ENCODE data around the gene STAU1.
A peak's percentile ranks its signal among the peaks of the same experiment; 100 is the strongest.

GRCh38 chr20:49186535-49187329 is 1.4 kb downstream of the STAU1 start:
- TF ChIP-seq CTCF (tag by site-specific recombination; IDR thresholded peaks at IDR 0.05) (0 out of 2 replicates have a peak, but pooled peaks have one; percentile 7), ZSCAN5A (tag by site-specific recombination; IDR thresholded peaks at IDR 0.05) (no peak), ZFP41 (tag by site-specific recombination; IDR thresholded peaks at IDR 0.05; ENCODE audit: borderline replicate concordance) (no peak)
- TF ChIP-seq, protein P1, sequence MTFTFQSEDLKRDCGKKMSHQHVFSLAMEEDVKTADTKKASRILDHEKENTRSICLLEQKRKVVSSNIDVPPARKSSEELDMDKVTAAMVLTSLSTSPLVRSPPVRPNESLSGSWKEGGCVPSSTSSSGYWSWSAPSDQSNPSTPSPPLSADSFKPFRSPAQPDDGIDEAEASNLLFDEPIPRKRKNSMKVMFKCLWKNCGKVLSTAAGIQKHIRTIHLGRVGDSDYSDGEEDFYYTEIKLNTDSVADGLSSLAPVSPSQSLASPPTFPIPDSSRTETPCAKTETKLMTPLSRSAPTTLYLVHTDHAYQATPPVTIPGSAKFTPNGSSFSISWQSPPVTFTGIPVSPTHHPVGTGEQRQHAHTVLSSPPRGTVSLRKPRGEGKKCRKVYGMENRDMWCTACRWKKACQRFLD (tag by site-specific recombination; IDR thresholded peaks at IDR 0.05) = no peak
